GM19099 (cell line): ENCODE data around the gene MGAT4A.

Source experiments
- POLR2A ChIP-seq: IDR thresholded peaks from 3 replicates; pipeline ENCODE4 v1.6.1; 2011; ENCODE audit warnings: low read depth; ENCODE audit not compliant: insufficient read length; ENCODE audit errors: extremely low read depth

The MGAT4A gene

DNA sequence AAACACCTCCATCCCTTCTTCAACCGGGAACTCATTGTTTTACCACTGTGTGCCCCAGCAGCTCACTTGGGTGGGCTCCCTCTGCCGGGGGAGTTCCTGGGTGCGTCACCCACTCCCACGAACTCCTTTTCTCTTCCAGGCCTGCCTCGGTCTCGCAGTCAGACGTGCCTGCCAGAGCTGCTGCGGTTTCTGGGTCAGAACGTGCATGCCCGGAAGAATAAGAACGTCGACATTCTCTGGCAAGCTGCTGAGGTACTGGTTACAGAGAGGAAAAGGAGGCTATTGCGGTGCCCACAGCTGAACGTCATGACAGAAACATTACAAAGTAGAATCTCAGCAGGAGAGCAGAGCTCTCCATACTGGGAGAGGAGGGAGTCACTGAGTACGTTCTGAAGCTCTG, 158.3 kb downstream of the MGAT4A start:
- TF ChIP-seq POLR2A = no peak

DNA sequence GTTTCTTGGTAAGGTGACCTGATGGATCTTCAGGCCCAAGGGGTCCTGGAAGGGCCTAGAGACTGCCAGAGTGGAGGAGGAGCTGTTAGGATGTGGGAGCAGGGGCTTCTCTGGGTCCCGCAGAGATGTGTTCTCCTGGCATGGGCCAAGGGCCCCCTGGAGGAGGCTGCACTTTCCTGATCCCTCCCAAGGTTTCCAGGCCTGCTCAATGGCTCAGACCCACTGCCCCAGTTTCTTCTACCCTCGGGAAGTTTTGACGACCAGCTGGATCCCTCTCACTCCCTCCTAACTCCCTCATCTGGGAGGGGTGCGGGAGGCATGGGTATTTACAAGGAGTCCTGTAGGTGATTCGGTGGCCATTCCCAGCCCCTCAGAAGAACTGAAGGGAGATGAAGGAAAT, 158.7 kb downstream of the MGAT4A start:
- no peak for TF ChIP-seq POLR2A

- TF ChIP-seq POLR2A = no peak
These were observed 159.1 kb downstream of the MGAT4A start for GRCh38 chr2:98571796-98572195.

- no peak for TF ChIP-seq POLR2A
These were observed 159.7 kb downstream of the MGAT4A start for GRCh38 chr2:98571121-98571701.

DNA sequence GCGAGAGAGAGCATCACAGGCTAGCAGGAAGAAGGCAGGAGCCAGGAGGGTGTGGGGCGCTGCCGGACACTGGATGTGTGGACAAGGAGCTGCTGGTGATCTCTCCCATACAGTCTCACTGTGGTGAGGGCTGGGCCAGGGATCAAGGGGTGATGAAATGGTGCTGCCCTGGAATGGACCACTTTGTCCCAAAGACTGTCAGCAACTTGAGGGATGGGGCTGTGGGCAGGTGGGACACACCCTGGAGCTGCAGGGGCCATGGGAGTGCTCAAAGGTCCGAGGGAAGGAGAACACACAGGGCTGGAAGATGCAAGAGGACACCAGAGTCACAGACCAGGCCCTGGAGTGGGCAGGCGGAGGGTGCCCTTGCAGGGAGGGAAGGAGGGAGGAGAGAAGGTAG, 160.6 kb downstream of the MGAT4A start:
- TF ChIP-seq POLR2A = no peak

DNA sequence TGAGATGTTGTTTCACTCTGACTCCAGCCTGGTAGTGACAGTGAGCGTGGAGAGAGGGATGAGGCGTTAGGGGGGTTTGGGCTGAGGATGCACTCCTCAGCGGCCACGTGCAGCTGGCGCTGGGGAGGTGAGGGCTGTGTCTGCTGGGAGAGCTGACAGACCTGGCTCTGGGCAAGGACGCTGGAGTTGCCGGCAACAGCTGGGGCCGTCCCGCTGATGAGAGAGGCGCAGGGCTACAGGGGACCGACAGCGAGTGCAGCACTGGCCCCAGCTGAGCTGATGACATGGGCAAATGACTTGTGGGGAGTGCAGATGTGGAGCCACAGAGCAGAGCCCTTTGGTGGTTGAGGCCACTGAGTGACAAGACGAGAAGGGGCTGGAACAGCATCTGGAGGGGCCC, 161.0 kb downstream of the MGAT4A start:
- no peak for TF ChIP-seq POLR2A

DNA sequence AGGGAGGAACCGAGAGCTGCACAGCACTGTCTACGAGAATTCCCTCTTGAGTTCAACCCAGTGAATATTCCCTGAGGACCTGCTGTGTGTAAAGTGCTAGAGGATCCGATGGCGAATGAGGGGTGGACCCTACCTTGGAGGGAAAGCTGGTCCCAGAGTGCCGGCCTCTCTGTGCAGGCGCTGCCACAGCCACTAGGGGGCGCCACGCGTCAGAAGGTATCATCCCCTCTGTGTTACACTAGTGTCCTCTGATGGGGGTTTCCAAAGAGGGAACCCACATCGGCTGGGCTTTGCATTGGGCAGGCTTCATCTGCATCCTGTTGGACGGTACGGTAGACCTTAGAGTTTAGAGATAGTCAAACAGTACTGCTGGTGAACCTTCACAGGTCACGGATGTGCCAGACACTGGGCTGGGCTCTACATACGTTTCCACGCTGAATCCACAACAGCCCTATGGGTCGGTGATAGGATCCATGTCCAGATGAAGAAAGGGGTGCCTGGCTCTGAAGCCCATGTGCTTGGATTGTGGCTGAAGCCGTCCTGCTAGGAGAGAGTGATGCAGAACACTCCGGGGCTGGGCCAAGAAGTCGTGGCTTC, 161.6 kb downstream of the MGAT4A start:
- TF ChIP-seq POLR2A = no peak
